ENCODE data around the gene TAAR2.
"Not testable (repeated sequence)": the region's sequence is repeated elsewhere in the genome, so short reads cannot be mapped to it uniquely, and the experiment has no call there.

Gene TAAR2, protein sequence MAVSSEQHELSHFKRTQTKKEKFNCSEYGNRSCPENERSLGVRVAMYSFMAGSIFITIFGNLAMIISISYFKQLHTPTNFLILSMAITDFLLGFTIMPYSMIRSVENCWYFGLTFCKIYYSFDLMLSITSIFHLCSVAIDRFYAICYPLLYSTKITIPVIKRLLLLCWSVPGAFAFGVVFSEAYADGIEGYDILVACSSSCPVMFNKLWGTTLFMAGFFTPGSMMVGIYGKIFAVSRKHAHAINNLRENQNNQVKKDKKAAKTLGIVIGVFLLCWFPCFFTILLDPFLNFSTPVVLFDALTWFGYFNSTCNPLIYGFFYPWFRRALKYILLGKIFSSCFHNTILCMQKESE

DNA sequence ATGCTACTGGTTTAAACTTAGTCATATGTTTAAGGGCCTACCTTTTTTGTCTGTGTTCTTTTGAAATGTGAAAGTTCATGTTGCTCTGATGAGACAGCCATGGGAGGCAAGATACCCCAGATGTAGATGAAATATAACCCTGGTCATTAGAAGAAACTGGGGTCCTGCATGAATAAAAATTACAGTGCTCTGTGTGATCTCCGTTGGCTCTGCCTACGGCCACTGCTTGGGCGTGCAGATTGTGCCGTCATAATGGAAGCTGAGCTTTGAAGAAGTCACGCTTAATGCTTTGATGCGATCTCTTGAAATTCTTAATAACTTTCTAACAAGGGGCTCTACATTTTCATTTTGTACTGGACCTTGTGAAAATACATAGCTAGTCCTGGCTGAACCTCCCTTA lies at the start of gene TAAR2:
TAAR2 (minus strand) TSS at position 101 of the 400 bp plus-strand sequence; CDS start at position 101, 0 bp downstream.
- no peak for DNase-seq

DNA sequence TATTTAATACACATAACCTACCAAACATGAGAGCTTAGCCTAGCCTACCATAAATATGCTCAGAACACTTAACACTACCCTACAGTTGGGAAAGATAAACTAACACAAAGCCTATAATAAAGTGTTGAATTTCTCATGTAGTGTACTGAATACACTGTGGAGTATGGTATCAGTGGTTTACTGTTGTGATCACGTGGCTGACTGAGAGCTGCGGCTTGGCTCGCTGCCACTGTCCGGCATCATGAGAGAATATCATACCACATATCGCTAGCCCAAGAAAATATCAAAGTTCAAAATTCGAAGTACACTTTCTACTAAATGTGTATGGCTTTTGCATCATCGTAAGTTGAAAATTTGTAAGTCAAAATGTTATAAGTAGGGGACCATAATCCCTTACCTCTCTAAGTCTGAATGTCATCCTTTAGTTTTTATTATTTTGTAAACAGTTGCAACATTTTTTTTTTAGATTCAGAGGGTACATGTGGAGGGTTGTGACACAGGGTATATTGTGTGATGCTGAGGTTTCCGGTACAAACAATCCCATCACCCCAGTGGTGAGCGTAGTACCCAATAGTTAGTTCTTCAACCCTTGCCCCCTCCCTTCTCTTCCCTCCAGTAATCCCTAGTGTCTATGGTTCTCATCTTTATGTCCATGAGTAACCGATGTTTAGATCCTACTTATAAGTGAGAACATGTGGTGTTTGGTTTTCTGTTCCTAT lies 49.5 kb upstream of the TAAR2 start:
- no peak for DNase-seq

DNA sequence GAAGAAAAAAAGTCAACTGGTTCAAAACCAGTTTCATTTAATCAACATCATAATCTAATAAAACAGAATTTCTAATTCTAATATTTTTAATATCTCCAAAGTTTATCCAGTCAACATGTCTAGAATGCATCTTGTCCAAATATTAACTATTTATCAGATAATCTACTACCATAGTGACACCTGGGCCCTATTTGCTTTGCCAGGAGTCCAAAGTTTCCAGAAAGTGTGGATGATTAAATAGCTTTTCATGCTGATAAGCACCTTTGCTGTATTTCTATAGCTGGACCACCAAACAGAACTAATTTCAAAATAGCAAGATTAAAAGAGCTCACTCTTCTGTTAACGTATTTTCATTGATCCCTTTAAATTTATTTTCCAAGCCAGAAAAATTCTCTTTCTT lies 47.2 kb upstream of the TAAR2 start:
- no peak for DNase-seq

DNA sequence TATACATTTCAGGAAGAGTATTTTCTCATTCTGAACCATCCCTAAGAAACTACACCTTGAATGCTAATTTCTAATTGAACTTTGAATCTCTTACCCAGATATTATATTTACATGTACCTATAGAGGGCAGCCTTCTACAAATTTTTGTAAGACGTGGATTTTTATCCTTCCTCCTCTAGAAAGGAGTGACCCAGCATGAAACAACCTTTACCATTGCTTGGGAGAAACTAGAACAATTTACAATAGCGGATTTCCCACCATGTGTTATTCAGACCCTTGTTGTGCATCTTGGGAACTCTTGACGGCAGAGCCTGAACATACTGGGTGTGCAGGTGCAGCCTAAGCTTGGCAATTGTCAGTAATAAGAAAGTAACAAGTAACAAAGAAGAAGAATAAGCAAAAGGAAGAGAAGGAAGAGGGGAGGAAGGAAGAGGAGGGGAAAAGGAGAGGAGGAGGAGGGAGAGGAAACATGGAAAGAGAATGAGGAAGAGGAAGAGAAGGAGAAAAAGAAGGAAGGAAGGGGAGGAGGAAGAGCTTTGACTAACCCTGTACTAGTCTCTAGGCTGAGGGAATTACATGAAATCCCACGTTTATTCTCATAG lies 45.7 kb upstream of the TAAR2 start:
- no peak for DNase-seq

DNA sequence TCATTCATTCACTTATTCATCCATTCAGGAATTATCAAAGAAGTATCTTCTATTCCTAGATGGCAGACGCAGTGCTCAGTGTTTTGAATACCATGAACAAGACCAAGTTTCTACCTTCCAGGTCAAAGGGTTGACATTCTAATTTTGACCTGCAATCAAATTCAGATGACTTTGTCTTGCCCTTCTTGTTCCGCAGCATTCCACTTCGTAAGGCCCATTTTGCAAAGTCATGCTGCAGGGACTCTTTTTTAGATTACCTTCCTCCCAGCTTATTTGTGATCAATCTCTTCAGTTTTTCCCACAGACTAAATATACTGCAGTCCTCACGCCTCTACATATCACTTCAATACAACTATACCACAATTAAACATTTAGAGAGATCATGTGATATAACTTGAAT lies 42.0 kb upstream of the TAAR2 start:
- DNase-seq, result no peak

DNA sequence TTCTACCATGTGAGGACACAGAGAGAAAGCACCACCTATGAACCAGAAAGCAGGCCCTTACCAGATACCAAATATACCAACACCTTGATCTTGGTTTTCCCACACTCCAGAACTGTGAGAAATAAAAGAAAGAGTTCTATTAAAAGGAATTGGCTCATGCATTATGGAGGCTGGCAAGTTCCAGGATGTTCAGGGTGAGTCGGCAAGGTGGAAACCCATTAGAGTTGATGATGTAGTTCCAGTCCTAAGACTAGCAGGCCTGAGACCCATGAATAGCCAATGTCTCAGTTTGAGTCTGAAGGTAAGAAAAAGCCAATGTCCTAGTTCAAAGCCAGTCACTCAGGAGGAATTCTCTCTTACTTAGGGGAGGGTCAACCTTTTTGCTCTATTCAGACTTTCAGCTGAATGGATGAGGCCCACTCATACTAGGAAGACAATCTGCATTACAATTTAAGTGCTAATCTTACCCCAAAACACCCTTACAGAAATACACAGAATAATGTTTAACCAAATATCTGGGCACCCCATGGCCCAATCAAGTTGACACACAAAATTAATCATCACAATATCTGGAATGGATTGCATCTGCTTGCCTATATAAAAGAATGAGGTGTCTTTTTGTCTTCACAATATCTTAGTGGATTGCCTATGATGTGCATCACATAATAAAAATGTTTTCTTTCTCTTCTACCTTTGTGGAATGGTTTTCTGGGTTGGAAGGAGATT lies 40.4 kb upstream of the TAAR2 start:
- DNase-seq, result no peak

DNA sequence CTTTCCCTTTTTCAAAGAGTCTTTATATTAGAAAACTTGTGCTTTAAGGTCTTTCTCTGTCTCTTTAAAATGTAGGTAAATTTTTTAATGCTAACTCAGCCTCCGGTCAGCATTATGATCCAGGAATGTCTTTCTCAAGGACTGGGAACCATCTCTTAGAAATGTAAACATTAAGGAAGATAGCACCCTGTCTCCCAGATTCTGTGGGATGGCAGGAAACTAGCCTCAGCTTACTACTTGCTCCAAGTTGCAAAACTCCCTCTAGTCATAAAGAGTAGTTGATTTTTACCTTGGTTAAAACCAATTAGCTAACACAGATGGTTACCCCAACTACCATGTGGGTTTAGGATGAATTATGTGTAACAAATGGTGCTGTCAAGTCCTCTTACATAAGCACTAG lies 39.6 kb upstream of the TAAR2 start:
- no peak for DNase-seq

DNA sequence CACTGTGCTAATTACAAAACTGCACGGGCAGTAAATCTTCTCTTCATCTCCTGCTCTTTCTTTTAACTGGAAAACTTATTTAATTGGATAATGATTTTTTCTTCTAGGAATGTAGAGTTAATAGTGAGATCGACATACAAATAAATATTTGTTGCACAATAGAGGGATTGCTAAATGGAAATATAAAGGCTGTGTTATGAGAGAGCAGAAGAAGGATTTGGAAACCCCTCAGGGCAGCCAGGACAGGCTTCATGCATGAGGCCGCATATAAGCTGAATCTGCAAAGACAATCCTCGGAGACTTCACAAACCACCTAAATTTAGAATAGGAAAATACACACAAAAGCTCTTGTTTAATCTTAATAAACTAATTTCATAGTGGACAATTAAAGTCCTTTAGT lies 37.8 kb upstream of the TAAR2 start:
- no peak for DNase-seq

DNA sequence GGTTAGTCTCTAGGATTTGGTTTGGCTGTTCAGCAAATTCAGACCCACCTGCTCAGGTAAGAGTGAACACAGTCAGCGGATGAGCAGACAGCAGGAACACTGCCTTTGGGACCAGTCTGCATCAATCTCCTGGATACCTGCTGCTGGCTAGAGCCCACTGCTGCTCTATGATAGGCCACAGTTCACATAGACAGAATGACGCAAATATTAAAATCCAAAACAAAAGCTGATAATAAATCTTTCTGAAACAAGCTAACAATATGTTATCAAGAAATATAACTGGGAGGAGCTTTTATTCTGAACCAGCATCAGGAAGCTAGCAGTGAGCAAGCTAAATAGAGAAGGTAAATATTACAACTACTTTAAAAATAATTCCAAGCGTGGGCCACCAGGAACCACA lies 35.0 kb upstream of the TAAR2 start, which contains the start of gene TAAR1:
TAAR1 (minus strand) TSS at position 101 of the 400 bp plus-strand sequence. CDS start 13,179 bp downstream, outside the sequence.
- no peak for DNase-seq

DNA sequence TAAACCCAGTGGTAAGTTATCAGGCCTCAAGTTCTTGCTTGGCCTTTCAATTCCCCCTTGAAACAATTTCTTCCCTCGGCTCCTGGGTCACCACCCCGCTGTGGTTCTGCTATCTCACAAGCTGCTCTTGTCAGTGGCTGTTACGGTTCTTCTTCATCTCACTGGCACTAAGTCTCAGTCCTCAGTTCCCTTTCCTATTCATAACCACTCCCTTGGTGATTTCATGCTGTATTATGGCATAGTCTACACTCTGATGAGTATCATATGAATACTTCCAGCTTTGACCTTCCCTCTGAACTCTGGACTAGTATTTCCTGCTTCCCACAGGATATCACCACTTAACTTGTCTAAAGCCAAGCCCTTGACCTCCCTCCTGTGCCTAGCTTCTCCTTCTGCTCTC lies 27.0 kb upstream of the TAAR2 start:
- no peak for DNase-seq

DNA sequence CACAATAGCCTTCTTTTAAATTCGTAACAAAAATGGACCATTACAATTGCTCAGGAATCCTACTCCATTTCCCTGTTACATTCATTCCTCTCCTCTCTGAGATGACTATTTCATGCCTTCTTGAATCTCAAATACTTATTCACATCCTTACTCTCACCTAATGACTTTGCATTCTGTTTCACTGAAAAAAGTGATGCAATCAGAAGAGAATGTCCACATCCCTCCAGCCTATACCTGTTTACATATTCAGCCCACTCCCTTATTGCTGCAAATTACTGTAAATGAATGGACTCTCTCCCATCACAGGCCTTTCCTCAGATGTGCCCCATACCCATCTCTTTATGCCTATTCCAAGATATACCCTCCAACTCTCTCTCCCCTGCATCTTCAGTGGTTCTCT lies 26.4 kb upstream of the TAAR2 start:
- DNase-seq, result no peak

DNA sequence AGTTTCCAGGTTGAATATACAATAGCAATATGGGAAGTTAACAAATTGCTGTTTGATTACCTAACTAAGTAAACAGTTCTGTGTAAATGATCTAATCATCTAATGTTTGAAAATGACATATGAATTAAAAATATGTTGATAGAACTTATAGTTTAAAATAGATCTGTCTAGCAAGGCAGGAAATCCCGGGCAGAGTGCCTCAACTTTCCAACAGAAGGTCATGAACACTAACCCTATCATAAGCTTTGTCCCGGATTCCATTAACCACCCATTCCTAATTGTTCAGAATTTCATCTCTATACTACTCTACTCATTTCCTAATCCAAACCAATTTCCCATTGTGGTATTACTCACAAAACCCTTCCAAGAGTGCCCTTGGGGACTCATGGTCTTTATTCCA lies 24.8 kb upstream of the TAAR2 start:
- no peak for DNase-seq

DNA sequence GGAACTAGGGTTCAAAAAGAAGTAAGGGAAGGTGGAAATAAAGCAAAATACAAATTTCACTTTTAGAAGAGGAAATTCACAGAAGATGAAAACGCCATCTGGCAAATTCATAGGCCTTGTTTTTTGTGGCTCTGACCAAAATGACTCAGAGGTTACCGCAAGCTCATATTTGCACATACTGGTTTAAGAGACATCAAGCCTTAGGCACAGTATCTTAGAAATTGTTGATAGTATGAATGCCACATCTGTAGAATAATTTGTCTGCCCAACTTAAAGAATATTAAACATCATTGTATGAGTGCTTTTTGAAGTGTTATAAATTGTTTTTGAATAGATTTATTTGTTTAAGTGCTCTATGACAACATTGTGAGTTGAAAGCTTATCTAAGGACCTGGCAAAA lies 24.3 kb upstream of the TAAR2 start:
- DNase-seq, result no peak

DNA sequence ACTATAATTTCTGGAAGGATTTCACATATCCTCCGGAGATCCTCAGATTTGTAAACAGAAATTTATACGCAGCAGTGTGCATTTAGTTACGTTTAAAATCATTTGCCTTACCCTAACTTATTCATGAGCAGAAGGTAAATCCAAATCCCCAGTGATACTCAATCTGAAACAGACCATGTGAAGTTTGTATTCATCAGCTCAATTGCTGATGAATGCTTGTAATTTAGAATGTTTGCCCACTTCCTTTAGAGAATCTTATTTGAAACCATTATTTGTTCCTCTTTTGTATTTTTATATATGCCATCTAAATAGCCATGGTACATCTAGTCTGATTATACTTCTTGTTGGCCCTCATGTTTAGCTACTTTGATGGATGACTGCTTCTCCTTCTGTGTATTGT lies 19.5 kb upstream of the TAAR2 start:
- DNase-seq, result no peak

DNA sequence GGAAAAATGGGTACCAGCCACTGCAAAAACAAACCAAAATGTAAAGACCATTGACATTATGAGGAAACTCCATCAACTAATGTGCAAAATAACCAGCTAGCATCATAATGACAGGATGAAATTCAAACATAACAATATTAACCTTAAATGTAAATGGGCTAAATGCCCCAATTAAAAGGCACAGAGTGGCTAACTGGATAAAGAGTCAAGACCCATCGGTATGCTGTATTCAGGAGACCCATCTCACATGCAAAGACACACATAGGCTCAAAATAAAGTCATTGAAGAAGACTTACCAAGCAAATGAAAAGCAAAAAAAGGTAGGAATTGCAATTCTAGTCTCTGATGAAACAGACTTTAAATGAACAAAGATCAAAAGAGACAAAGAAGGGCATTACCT lies 13.1 kb upstream of the TAAR2 start:
- not testable (repeated sequence) for DNase-seq

DNA sequence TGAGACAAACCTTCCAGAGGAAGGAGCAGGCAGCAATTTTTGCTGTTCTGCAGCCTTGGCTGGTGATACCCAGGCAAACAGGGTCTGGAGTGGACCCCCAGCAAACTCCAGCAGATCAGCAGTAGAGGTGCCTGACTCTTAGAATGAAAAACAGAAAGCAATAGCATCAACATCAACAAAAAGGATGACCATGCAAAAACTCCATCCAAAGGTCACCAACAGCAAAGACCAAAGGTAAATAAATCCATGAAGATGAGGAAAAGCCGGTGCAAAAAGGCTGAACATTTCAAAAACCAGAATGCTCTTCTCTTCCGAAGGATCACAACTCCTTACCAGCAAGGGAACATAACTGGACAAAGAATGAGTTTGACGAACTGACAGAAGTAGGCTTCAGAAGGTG lies 11.8 kb upstream of the TAAR2 start:
- DNase-seq, result not testable (repeated sequence)

DNA sequence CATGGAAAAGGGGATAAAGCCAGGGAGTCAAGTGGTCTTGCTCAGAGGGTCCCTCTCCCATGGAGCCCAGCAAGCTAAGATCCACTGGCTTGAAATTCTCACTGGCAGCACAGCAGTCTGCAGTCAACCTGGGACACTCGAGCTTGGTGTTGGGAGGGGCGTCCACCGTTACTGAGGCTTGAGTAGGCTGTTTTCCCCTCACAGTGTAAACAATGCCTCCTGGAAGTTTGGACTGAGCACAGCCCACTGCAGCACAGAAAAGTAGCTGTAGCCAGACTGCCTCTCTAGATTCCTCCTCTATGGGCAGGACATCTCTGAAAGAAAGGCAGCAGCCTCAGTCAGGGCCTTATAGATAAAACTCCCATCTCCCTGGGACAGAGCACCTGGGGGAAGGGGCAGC lies 11.2 kb upstream of the TAAR2 start:
- not testable (repeated sequence) for DNase-seq

DNA sequence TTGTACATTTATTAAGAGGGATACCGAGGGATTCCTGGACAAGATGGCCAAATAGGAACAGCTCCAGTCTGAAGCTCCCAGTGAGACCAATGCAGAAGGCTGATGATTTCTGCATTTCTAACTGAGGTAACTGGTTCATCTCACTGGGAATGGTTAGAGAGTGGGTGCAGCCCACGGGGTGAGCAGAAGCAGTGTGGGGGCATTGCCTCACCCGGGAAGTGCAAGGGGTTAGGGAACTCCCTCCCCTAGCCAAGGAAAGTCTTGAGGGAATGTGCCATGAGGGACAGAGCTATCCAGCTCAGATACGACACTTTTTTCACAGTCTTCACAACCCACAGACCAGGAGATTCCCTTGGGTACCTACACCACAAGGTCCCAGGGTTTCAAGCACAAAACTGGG lies 10.7 kb upstream of the TAAR2 start:
- DNase-seq, result no peak

DNA sequence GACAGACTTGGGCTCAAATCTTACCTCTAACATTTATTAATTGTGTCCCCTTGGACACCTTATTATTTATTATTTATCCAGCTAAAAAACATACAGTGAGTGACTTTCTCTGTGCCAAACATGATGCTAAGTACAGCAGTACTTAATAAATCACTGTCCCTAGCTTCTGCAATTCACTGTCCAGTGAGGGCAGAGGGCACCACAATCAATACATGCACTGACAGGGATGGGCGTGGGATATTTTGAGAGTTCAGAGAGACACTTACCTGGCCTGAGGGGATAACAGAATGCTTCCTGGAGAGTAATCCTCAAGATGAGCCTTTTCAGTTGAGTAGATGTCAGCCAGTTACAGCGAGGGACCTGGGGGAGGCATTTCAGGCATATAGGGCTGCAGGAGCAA lies 9.3 kb upstream of the TAAR2 start:
- DNase-seq, result no peak

DNA sequence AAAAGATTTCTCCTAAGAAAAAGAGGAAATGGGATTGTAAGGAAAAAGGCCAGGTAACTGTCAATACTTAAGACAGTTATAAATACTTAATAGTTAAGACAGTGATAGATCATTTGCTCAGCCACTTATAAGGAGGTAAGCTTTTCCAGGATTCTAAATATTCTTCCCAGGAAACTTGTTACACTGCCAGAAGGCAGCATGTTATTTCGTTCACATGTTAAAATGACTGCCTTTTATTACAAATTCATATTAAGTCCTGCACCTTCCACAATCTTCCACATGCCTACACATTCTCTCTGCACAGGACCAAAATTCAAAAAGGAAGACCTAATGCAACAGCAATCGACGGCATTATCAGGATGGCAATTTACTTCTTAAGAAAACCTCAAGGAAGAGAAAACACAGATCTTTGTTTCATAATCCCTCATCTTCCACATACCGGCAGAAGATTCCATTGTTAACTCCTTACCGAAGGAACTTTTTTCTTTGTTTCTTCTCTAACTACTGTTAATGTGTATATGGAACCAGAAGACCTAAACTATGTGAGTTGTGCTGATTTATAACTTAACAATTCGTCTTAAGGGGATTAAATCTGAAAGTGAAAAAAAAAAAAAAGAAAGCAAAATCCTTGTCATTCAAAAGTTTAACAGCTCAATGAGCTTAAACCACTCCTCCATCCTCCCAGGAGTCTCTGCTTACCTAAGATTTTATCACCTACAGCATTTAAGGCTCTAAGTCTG lies 799 bp downstream of the TAAR2 start:
- DNase-seq, result no peak

DNA sequence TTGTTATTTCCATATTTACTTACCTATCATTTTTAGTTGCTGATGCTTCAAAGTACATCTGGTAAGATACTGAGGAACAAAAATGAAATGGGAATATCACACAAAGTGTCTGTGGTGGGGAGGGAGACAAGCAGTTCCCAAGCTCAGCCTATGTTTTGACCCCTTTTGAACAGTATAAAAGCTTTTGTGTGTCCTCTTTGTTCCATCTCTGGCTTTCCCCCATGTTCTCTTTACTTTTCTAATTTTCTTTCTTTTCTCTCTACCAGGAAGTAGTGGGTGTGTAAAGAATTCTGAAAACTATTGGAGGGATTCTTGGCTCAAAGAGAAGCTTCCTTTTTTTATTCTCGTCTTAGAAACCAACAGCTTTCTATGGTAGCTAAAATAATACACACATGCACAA lies 7.4 kb downstream of the TAAR2 start:
- DNase-seq, result no peak

DNA sequence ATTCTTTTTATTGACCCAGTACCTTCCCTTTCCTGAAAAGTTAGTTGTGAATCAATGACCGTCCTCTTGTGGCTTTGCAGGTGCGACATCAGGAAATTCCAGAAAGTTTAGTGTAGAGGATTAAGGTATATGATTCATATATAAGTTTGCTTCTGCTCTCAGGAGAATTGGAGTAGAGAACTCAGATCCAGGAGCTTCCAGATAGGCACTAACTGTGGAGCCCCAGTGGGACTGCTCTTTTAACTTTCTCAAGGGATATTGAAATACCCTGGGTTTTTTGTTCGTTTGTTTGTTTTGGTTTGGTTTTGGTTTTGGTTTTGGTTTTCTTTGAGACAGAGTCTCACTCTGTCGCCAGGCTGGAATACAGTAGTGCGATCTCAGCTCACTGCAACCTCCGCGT lies 9.5 kb downstream of the TAAR2 start:
- DNase-seq, result no peak
